Uterus (tissue), 4 donors: ENCODE results near the gene KLK11. TPM values are rescaled to one million over a fixed set of nuclear protein-coding genes. Genes with fewer than 3 reads are reported as not detected.

Experiments used
- DNase-seq, 2 donors: peaks; one replicate each; pipeline ENCODE4 v3.0.0-alpha.2; 2019 to 2020
- H3K27ac ChIP-seq, 2 donors: fragments of 200-600 bp; sonication (generic); 1 replicate in 1 of 2; 2 replicates in 1 of 2; pipeline ENCODE4 v1.5.1; 2016 to 2018
- H3K27me3 ChIP-seq, 2 donors: fragments of 200-600 bp; sonication (generic); one replicate each; pipeline ENCODE4 v1.5.1; 2018 to 2019; ENCODE audit warnings: control low read depth in 1 of 2
- H3K36me3 ChIP-seq, 2 donors: fragments of 200-600 bp; sonication (generic); one replicate each; pipeline ENCODE4 v1.5.1; 2019; ENCODE audit warnings: control low read depth in 1 of 2
- H3K4me1 ChIP-seq, 2 donors: fragments of 200-600 bp; sonication (generic); one replicate each; pipeline ENCODE4 v1.5.1; 2018 to 2019; ENCODE audit warnings: control low read depth in 1 of 2
- H3K4me3 ChIP-seq, 2 donors: fragments of 200-600 bp; sonication (generic); 1 replicate in 1 of 2; 2 replicates in 1 of 2; pipeline ENCODE4 v1.5.1; 2018 to 2019; ENCODE audit warnings: mild to moderate bottlenecking in 1 of 2
- H3K9me3 ChIP-seq, 2 donors: fragments of 200-600 bp; sonication (generic); one replicate each; pipeline ENCODE4 v1.5.1; 2019; ENCODE audit warnings: control low read depth in 1 of 2
- CTCF ChIP-seq, 4 experiments: fragments of 200-600 bp in 2 of 4; fragments of 450-650 bp in 2 of 4; sonication (generic) in 2 of 4; IDR thresholded peaks; one replicate each; pipeline ENCODE4 v1.5.1; 2016 to 2019; ENCODE audit warnings: antibody characterized with exemption in 4 of 4, mild to moderate bottlenecking in 2 of 4, moderate library complexity in 1 of 4
- POLR2A ChIP-seq, 2 donors: fragments of 450-650 bp; IDR thresholded peaks; one replicate each; pipeline ENCODE4 v1.6.1; 2016; ENCODE audit warnings: antibody characterized with exemption in 2 of 2, mild to moderate bottlenecking in 1 of 2, moderate library complexity in 1 of 2
- intact Hi-C: fragments of 100-400 bp; cut with DNase I; formaldehyde crosslinking; loops from one replicate; pipeline ENCODE4 v1.15.1; 2023; ENCODE audit warnings: low total_unique reads
- total RNA-seq, 4 donors: library from RNA; depleted of rRNA in 3 of 4; stranded (reverse); fragments of >200 nt in 3 of 4; gene quantifications; one replicate each; pipeline versions ENCODE4 v1.1.0 to v1.2.4, GENCODE V29; 2014 to 2023
- donor health status: DM: yes; HTN: yes; CAD: no.

The KLK11 gene
- total RNA-seq, 4 donors from 2014 or later: 1.3 to 2.0 TPM; not detected in 2

- intact Hi-C loops: no loop called here
- no peak for TF ChIP-seq POLR2A (IDR thresholded peaks at IDR 0.05)
- no peak for TF ChIP-seq CTCF (IDR thresholded peaks at IDR 0.05)
- no peak for DNase-seq
- Histone ChIP-seq H3K9me3 (no peaks in the 10 kb centered on the region), H3K36me3 (no peaks in the 10 kb centered on the region), H3K4me1 (no peaks in the 10 kb centered on the region), H3K27ac (no peak within 1 kb of the TSS), H3K27me3 (peaks cover 0 to 12% of the 10 kb centered on the region in 2 donors), H3K4me3 (no peak within 1 kb of the TSS)
Observed at GRCh38 chr19:51001515-51001914, 24.9 kb downstream of the KLK11 start, which contains the start of gene KLK8. Gene KLK8, minus strand, starts transcription at chr19:51001604. Its CDS starts 437 bp downstream, at chr19:51001167.

- DNase-seq: no peak
- H3K4me1 ChIP-seq: no peaks in the 10 kb centered on the region
- H3K27me3 ChIP-seq: peaks cover 0 to 12% of the 10 kb centered on the region in 2 donors
- H3K27ac ChIP-seq: no peak overlapping the region
- no peaks in the 10 kb centered on the region for H3K9me3 ChIP-seq
- intact Hi-C loops: no loop called here
- no peaks in the 10 kb centered on the region for H3K36me3 ChIP-seq
- no peak for TF ChIP-seq CTCF (IDR thresholded peaks at IDR 0.05)
- no peak overlapping the region for H3K4me3 ChIP-seq
Observed at GRCh38 chr19:51000981-51001380, 25.4 kb downstream of the KLK11 start.

- no peak for DNase-seq
- peaks cover 0 to 12% of the 10 kb centered on the region in 2 donors for H3K27me3 ChIP-seq
Observed at GRCh38 chr19:51000426-51000825, 26.0 kb downstream of the KLK11 start.

GRCh38 chr19:50998686-50999085, 27.7 kb downstream of the KLK11 start:
- no peak for DNase-seq
- intact Hi-C loops: no loop called here
- Histone ChIP-seq H3K4me3 (no peak overlapping the region), H3K27ac (no peak overlapping the region), H3K9me3 (no peaks in the 10 kb centered on the region), H3K36me3 (no peaks in the 10 kb centered on the region), H3K27me3 (peaks cover 0 to 12% of the 10 kb centered on the region in 2 donors), H3K4me1 (no peaks in the 10 kb centered on the region)
- TF ChIP-seq CTCF (IDR thresholded peaks at IDR 0.05): no peak
- no peak for TF ChIP-seq POLR2A (IDR thresholded peaks at IDR 0.05)

More at GRCh38 chr19:51000426-51000825, 26.0 kb downstream of the KLK11 start:
- intact Hi-C loops: no loop called here
- Histone ChIP-seq H3K9me3 (no peaks in the 10 kb centered on the region), H3K4me1 (no peaks in the 10 kb centered on the region), H3K4me3 (no peak overlapping the region), H3K36me3 (no peaks in the 10 kb centered on the region), H3K27ac (no peak overlapping the region)
- TF ChIP-seq CTCF (IDR thresholded peaks at IDR 0.05): no peak
- no peak for TF ChIP-seq POLR2A (IDR thresholded peaks at IDR 0.05)

GRCh38 chr19:50998061-50998460, 28.4 kb downstream of the KLK11 start:
- H3K4me1 ChIP-seq: no peaks in the 10 kb centered on the region
- no peak overlapping the region for H3K27ac ChIP-seq
- no peaks in the 10 kb centered on the region for H3K9me3 ChIP-seq
- peaks cover 0 to 12% of the 10 kb centered on the region in 2 donors for H3K27me3 ChIP-seq
- H3K36me3 ChIP-seq: no peaks in the 10 kb centered on the region
- intact Hi-C loops: no loop called here
- no peak for TF ChIP-seq CTCF (IDR thresholded peaks at IDR 0.05)
- no peak for TF ChIP-seq POLR2A (IDR thresholded peaks at IDR 0.05)
- no peak overlapping the region for H3K4me3 ChIP-seq
- DNase-seq: no peak
